GM13977 (cell line): Measurements from ENCODE around the gene PLEKHH2.

Experiments used
- DNase-seq: peaks from one replicate; pipeline ENCODE4 v3.0.0; 2012; ENCODE audit warnings: low spot score
- in situ Hi-C: fragments of 300-500 bp; cut with MboI; formaldehyde crosslinking; loops from one replicate; pipeline ENCODE4 v1.12.0; 2022; ENCODE audit warnings: low sequenced_read_pairs, low pct_unique_long_range_greater_than_20kb, mixed read lengths, inconsistent platforms; ENCODE audit not compliant: unreplicated experiment
- TF ChIP-seq, protein P1 (sequence below): IDR thresholded peaks from 2 replicates; pipeline ENCODE4 v1.5.1; 2012; ENCODE audit warnings: mild to moderate bottlenecking, control low read depth; ENCODE audit not compliant: insufficient read depth; ENCODE audit errors: extremely low read depth, missing control alignments

Gene PLEKHH2

DNA sequence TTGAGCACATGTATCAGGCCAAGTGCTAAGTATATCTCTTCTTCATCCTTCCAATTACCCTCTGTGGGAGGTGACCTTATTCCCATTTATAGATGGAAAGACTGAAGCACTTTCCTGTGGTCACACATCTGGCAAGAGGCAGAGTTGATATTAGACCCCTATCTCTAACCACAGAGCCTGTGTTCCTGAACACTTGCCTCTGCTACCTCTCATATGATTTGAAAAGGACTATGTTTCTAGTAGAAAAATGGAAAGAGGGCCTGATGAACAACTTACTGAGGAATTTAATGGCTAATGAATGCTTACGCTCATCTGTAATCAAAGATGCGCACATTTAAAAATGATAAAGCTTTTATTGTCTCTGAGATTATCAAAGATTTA lies 90.6 kb downstream of the PLEKHH2 start:
- no peak for DNase-seq
- TF ChIP-seq, protein P1, sequence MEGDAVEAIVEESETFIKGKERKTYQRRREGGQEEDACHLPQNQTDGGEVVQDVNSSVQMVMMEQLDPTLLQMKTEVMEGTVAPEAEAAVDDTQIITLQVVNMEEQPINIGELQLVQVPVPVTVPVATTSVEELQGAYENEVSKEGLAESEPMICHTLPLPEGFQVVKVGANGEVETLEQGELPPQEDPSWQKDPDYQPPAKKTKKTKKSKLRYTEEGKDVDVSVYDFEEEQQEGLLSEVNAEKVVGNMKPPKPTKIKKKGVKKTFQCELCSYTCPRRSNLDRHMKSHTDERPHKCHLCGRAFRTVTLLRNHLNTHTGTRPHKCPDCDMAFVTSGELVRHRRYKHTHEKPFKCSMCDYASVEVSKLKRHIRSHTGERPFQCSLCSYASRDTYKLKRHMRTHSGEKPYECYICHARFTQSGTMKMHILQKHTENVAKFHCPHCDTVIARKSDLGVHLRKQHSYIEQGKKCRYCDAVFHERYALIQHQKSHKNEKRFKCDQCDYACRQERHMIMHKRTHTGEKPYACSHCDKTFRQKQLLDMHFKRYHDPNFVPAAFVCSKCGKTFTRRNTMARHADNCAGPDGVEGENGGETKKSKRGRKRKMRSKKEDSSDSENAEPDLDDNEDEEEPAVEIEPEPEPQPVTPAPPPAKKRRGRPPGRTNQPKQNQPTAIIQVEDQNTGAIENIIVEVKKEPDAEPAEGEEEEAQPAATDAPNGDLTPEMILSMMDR: no peak
- in situ Hi-C loops: no loop called here

DNA sequence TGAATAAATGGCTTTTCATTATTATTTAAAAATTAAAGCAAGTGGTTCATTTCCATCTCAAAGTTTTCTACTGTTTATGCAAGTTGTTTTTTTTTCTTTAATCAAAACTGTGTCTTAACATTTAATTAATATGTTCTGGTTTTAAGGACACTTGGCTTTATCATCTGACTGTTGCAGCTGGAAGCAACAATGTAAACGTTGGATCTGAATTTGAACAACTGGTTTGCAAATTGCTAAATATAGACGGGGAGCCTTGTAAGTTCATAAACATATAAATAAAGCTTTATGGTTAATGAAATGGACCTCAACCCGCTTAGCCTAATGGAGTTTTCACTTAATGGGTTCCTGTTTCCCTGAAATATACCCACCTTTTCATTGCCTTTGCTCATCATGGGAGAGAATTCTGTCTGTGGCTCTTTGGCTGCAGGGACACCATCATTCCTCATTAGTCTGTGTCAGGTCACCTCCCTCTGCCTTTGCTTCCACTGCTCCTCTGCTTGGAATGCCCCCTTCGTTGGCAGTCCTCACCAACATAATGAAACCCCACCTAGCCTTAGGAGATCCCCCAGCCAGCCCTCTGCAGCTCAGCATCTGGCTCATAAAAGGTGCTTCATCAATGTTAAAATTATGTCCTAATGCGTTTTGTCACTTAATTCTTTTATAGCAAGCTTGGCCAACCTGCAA lies 92.6 kb downstream of the PLEKHH2 start:
- in situ Hi-C loops: no loop called here

DNA sequence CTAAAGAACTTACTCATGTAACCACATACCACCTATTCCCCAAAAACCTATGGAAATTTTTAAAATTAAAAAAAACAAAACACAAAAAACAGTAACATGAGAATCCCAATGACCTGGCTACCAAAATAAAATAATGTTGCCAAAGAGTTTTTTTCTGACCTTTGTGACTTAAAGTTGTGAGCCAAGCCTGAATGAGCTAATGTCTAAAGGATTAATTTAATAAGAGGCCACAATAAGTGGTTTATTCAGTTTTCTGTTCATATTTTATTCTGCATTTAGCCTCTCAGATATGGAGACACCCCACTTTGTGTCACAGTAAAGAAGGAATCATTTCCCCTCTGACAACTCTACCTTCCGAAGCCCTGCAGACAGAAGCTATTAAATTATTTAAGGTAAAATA lies 94.2 kb downstream of the PLEKHH2 start:
- in situ Hi-C loops: no loop called here
- TF ChIP-seq, protein P1: no peak
- no peak for DNase-seq

More for the DNA sequence above, 92.6 kb downstream of the PLEKHH2 start:
- TF ChIP-seq, protein P1: no peak
- no peak for DNase-seq

DNA sequence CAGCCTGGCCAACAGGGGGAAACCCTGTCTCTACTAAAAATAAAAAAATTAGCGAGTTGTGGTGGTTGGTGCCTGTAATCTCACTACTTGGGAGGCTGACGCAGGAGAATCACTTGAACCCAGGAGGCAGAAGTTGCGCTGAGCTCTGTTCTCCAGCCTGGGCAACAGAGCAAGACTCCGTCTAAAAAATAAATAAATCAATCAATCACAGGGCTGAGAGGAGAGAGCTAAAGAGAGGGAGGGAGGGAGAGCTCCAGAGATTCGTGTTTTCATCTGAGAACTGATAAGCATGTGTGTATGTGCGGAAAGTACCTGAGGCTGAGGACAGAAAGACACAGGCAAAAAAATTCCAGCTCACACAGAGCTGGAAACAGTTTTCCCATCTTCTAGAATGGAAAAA lies 99.6 kb downstream of the PLEKHH2 start:
- TF ChIP-seq, protein P1: no peak
- in situ Hi-C loops: no loop called here
- no peak for DNase-seq

DNA sequence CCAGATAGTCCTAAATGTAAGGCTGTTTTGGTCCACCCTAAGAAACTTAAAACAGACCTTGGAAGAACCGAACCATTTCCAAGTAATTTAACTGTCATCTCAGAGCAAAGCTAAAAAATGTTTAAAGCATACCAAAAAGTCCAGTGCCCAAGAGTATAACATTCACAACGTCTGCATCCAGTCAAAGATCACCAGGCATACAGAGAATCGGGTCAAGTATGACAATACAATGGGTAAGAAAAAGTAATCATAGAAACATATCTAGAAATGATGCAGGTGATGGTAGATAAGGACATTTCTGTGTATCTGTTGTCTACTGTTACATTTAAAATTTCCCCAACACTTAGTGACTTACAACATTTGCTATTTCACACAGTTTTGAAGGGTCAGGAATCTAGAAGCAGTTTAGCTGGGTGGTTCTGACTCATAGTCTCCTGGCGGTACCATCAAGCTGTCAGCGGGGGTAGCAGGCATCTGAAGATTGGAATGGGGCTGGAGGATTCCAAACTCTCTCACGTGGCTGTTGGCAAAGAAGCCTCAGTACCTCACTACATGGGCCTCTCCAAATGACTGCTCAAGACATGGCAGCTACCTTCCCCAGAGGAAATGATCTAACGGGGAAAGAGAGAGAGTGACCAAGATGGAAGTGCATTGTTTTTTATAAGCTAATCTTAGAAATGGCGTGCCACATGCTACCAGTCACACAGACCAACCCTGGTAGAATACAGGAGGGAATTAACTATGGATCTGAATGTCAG lies 100.2 kb downstream of the PLEKHH2 start:
- TF ChIP-seq, protein P1: no peak
- DNase-seq: no peak
- in situ Hi-C loops: no loop called here

DNA sequence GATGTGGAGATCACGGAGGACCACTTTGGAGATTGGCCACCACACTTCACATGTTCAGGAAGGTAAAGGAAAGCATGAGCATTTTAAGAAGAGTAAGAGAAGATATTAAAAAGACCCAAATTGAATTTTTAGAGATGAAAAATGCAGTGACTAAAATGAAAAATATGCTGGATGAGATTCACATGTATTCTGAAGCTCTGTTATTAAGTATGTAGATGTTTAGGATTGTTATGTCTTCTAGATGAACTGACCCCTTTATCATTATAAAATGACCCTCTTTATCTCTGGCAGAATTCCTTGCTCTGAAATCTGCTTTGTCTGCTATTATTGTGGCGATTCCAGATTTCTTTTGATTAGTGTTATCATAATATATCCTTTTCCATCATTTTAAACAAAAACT lies 100.8 kb downstream of the PLEKHH2 start:
- TF ChIP-seq, protein P1: no peak
- in situ Hi-C loops: no loop called here
- no peak for DNase-seq
